NCI-H446 (cell line): ENCODE measurements around the gene RASA4.
"Not testable (repeated sequence)": the region's sequence is repeated elsewhere in the genome, so short reads cannot be mapped to it uniquely, and the experiment has no call there.

Experiments used
- DNase-seq, 2 experiments: peaks; one replicate each; lab custom pipeline; 2025; lab: John Stamatoyannopoulos, UW

RASA4 gene

GRCh38 chr7:102606848-102607247 lies 9.7 kb downstream of the RASA4 start:
- DNase-seq, result not testable (repeated sequence)

- DNase-seq, result not testable (repeated sequence)
Observed at GRCh38 chr7:102604431-102605145, 12.0 kb downstream of the RASA4 start.

- DNase-seq, result not testable (repeated sequence)
Observed at GRCh38 chr7:102602317-102602716, 14.2 kb downstream of the RASA4 start.

- DNase-seq, result not testable (repeated sequence)
Observed at GRCh38 chr7:102599699-102600098, 16.9 kb downstream of the RASA4 start.

GRCh38 chr7:102596036-102596435 lies 20.5 kb downstream of the RASA4 start:
- not testable (repeated sequence) for DNase-seq

- DNase-seq, result not testable (repeated sequence)
Observed at GRCh38 chr7:102593637-102594334, 22.8 kb downstream of the RASA4 start.

GRCh38 chr7:102592477-102593019 lies 24.0 kb downstream of the RASA4 start:
- not testable (repeated sequence) for DNase-seq

- DNase-seq, result not testable (repeated sequence)
Observed at GRCh38 chr7:102589857-102590256, 26.7 kb downstream of the RASA4 start.

- not testable (repeated sequence) for DNase-seq
Observed at GRCh38 chr7:102583495-102583894, 33.1 kb downstream of the RASA4 start.

GRCh38 chr7:102581722-102582121 lies 34.8 kb downstream of the RASA4 start:
- not testable (repeated sequence) for DNase-seq

- DNase-seq, result not testable (repeated sequence)
Observed at GRCh38 chr7:102578486-102578885, 38.1 kb downstream of the RASA4 start.

- DNase-seq, result not testable (repeated sequence)
Observed at GRCh38 chr7:102577315-102578240, 39.0 kb downstream of the RASA4 start.

- DNase-seq, result not testable (repeated sequence)
Observed at GRCh38 chr7:102576363-102576762, 40.2 kb downstream of the RASA4 start.

GRCh38 chr7:102574607-102575006 lies 41.9 kb downstream of the RASA4 start:
- DNase-seq, result not testable (repeated sequence)

- DNase-seq, result not testable (repeated sequence)
Observed at GRCh38 chr7:102572261-102573239, 44.0 kb downstream of the RASA4 start, which contains the start of gene POLR2J3. TSS of gene POLR2J3 (minus strand) at chr7:102572583. CDS start at chr7:102572521, 62 bp downstream.

GRCh38 chr7:102568620-102569019 lies 47.9 kb downstream of the RASA4 start:
- DNase-seq, result not testable (repeated sequence)

GRCh38 chr7:102550808-102551422 lies 65.6 kb downstream of the RASA4 start, which contains the start of gene SPDYE2:
TSS of gene SPDYE2 (plus strand) at chr7:102551226. CDS start at chr7:102553256, 2,030 bp downstream.
- DNase-seq, result not testable (repeated sequence)

GRCh38 chr7:102546353-102546752 lies 70.2 kb downstream of the RASA4 start:
- DNase-seq, result not testable (repeated sequence)

GRCh38 chr7:102545288-102545687 lies 71.3 kb downstream of the RASA4 start:
- DNase-seq, result not testable (repeated sequence)

GRCh38 chr7:102544372-102544771 lies 72.2 kb downstream of the RASA4 start:
- DNase-seq, result not testable (repeated sequence)
